ENCODE measurements around the gene HSD17B4.
"Not testable (repeated sequence)": the region's sequence is repeated elsewhere in the genome, so short reads cannot be mapped to it uniquely, and the experiment has no call there.

HSD17B4 gene

GRCh38 chr5:119480629-119481028, 28.3 kb downstream of the HSD17B4 start:
- DNase-seq (ENCODE audit: low read depth): not testable (repeated sequence)

GRCh38 chr5:119483155-119483554, 30.9 kb downstream of the HSD17B4 start:
- DNase-seq (ENCODE audit: low read depth): no peak

GRCh38 chr5:119484884-119485283, 32.6 kb downstream of the HSD17B4 start:
- no peak for DNase-seq (ENCODE audit: low read depth)

- DNase-seq (ENCODE audit: low read depth): no peak
Observed at GRCh38 chr5:119501671-119502179, 49.4 kb downstream of the HSD17B4 start.

GRCh38 chr5:119503939-119504338, 51.6 kb downstream of the HSD17B4 start:
- DNase-seq (ENCODE audit: low read depth): not testable (repeated sequence)

- DNase-seq (ENCODE audit: low read depth): no peak
Observed at GRCh38 chr5:119512277-119512676, 60.0 kb downstream of the HSD17B4 start.

- no peak for DNase-seq (ENCODE audit: low read depth)
Observed at GRCh38 chr5:119515192-119515591, 62.9 kb downstream of the HSD17B4 start.

- DNase-seq (ENCODE audit: low read depth): not testable (repeated sequence)
Observed at GRCh38 chr5:119517115-119517514, 64.8 kb downstream of the HSD17B4 start.

GRCh38 chr5:119521232-119521631, 68.9 kb downstream of the HSD17B4 start:
- no peak for DNase-seq (ENCODE audit: low read depth)

GRCh38 chr5:119522841-119523240, 70.5 kb downstream of the HSD17B4 start:
- no peak for DNase-seq (ENCODE audit: low read depth)

GRCh38 chr5:119524485-119524884, 72.2 kb downstream of the HSD17B4 start:
- DNase-seq (ENCODE audit: low read depth): no peak

- no peak for DNase-seq (ENCODE audit: low read depth)
Observed at GRCh38 chr5:119527351-119527750, 75.1 kb downstream of the HSD17B4 start.

- DNase-seq (ENCODE audit: low read depth): no peak
Observed at GRCh38 chr5:119529811-119530210, 77.5 kb downstream of the HSD17B4 start.

GRCh38 chr5:119532637-119533036, 80.3 kb downstream of the HSD17B4 start:
- no peak for DNase-seq (ENCODE audit: low read depth)

GRCh38 chr5:119537704-119538103, 85.4 kb downstream of the HSD17B4 start:
- no peak for DNase-seq (ENCODE audit: low read depth)

- DNase-seq (ENCODE audit: low read depth): no peak
Observed at GRCh38 chr5:119541716-119542115, 89.4 kb downstream of the HSD17B4 start.

- no peak for DNase-seq (ENCODE audit: low read depth)
Observed at GRCh38 chr5:119551819-119552218, 99.5 kb downstream of the HSD17B4 start.

- DNase-seq (ENCODE audit: low read depth): no peak
Observed at GRCh38 chr5:119554597-119554996, 102.3 kb downstream of the HSD17B4 start.

GRCh38 chr5:119570910-119571309, 118.6 kb downstream of the HSD17B4 start:
- no peak for DNase-seq (ENCODE audit: low read depth)

- DNase-seq (ENCODE audit: low read depth): no peak
Observed at GRCh38 chr5:119578937-119579336, 126.6 kb downstream of the HSD17B4 start.

GRCh38 chr5:119582987-119583386, 130.7 kb downstream of the HSD17B4 start:
- no peak for DNase-seq (ENCODE audit: low read depth)

GRCh38 chr5:119583684-119584083, 131.4 kb downstream of the HSD17B4 start:
- DNase-seq (ENCODE audit: low read depth): no peak

Data from stimulated activated CD8-positive, alpha-beta memory T cell treated with anti-CD3 and anti-CD28 coated beads, Interleukin-12 subunit alpha, Interleukin-12 subunit beta, amount 100 ng/mL, for 4 hours (primary cell).